HG02852 (cell line): ENCODE results near the gene AGBL1.

ENCODE experiments used
- ATAC-seq: cut with Tn5 transposase; IDR thresholded peaks from one replicate; pipeline ENCODE4 v1.9.1; 2021; ENCODE audit warnings: mild to moderate bottlenecking, moderate library complexity; ENCODE audit not compliant: unreplicated experiment

The AGBL1 gene

DNA sequence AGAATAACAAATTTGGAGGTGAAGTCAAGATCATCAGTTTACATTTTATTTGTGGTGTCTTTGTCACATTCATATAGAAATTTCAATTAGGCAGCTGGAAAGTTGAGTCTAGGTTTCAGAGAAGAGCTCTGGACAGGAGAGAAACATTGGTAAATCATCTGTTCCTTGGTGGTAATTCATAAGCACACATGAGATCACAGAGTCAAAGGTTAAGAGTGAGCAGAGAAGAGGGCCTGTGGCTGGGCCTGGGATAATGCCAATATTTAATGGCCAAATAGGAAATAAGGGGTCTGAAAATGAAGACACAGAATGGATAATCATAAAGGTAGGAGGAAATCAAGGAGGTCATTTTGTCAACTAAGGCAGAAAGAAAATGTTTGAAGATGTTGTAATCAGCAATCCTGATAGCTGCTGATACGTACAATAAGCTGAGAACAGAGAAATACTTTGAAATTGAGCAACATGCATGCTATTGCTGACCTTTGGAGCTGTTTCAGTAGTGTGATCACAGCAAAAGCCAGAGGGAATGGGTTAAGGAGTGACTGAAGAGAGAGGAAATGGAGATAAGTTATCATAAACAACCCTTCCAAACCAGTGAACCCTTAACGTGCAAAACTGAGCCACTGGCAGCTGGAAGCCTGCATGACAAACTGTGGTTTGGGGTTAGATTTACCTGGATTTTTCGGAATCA, 692.8 kb downstream of the AGBL1 start:
- no peak for ATAC-seq

DNA sequence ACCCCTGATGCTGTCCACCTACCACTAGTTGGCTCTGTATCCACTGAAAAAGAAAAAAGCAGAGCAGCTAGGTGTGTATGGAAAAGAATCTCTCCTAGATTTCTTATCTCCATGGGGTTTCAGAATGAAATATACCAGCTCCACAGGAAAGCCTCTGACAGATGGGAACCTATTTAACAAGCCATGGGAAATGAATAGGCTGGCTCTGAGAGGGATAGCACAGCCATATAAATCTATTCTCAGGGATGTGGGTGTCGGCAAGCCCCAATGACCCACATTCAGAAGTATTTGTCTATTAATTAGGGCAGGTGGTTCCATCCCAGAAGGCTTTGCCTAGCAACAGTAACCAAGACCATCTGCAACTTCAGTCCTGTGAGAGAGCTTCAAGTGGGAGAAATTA, 694.1 kb downstream of the AGBL1 start:
- ATAC-seq, result no peak

DNA sequence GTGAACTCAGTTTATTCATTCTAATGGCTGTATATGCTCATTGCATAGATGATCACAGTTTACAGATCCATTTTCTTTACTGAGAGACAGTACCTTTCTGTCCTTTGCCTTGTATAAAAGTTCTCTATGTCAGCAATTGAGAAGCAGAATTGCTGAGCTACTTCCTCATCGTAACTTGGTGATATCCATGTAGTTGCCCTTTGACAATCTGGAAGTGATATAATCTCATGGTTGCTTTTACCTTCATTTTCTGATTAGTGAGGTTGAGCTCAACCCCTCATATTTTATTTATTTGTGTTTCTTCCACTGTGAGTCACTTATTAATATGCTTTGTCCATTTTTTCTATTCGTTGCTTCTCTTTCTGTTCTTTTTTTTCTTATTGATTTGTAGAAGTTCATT, 696.5 kb downstream of the AGBL1 start:
- no peak for ATAC-seq

DNA sequence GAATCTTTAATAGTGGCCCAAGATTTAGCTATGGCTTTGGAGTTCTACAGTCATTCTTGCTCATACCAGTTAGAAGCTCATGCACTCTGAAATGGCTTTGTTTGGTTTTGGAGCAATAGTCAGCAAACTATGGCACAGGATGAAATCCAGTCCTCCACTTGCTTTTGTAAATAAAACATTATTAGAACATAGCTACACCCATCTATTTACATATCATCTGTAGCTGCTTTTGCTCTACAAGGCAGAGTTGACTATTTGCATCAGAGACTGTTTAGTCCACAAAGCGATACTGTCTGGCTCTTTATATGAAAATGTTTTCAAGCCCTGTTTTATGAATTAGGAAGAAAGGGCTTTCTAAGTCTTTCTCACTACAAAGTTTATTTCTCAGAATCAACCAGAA, 716.9 kb downstream of the AGBL1 start:
- no peak for ATAC-seq

DNA sequence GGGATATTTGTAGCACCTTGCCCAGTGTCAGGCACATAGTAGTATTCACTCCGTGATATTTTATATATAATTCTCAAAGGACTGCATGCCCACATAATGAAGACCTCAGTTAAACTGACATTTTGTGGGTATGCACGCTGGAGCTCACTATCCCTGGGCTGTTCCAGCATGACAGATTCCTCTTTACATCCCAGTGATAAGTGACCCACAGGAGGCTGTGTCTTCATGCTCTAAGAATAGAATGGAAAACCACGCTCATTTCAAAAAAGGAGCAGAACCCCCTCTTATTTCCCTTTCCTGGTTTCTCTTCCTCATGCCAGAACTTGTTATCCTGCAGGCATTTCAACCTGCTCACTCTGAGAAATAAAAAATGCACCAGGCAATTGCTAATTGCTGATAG, 717.5 kb downstream of the AGBL1 start:
- no peak for ATAC-seq

DNA sequence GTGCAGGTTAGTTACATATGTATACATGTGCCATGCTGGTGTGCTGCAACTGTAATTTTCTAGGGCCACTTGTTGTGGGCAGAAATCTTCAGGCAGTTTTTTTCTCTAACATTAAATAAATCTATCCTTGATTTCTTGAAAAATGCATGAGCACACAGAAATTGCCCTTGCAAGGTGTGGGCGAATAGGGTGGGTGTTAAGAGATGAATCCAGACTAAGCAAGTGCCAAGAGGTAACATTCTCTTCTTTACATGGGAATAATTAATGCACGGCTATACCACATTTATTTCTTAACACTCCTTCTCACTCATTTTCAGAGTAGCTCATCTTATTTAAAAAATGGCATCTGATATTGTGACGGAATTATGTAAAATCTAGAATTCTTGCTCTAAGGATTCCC, 719.6 kb downstream of the AGBL1 start:
- ATAC-seq, result no peak

DNA sequence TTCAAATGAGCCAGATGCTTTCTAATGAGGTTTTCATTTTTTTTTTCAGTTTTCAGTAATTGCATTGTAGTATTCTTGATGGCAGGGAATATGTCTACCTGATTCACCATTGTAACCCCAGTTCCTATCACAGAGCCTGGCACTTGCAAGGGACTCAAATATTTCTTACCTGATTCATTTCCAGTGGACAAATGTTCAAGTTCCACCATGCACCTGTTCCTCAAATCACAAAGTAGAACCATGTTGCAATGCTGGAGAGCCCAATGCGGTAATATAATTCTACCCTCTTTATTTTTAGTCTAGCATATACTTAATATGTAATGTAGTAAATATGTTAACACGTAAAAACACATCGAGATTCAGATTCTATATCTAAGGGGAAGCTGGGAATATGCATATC, 722.6 kb downstream of the AGBL1 start:
- ATAC-seq, result no peak

DNA sequence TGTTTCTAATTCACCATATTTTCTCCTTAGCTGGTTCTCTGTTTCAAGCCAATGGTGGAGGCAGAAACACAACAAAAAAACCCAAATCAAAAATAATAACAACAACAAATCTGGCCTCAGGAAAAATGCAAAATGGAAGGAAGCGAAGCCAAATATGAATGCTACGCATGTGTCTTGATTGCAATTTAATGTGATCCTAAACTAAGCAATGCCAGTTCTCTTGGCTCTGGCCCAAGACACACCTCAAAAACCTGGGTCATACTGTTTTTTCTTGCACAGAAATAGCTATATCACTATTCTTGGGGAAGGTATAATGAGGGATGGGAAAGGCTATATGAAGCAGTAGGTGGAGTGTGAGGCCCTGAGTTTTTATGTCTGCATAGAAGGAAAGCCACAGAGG, 724.7 kb downstream of the AGBL1 start:
- no peak for ATAC-seq

DNA sequence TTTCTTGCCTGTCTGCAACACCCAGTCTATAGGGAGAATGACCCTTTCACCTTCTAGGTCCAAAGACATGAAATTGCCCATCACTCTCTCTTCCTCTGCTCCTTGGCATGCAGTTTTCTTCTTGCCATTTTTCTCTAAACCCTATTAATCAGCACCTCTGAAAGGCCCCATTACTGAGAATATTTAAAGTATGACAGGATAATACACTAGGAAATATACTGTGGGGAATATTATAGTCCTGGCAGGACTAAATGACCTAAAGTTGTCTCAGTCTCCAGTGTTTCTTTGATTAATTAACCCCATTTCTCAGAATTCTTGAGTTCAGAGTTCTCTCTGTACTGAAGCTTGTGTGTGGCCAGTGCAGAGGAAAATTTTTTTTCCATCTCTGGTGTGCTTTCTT, 730.7 kb downstream of the AGBL1 start:
- no peak for ATAC-seq

DNA sequence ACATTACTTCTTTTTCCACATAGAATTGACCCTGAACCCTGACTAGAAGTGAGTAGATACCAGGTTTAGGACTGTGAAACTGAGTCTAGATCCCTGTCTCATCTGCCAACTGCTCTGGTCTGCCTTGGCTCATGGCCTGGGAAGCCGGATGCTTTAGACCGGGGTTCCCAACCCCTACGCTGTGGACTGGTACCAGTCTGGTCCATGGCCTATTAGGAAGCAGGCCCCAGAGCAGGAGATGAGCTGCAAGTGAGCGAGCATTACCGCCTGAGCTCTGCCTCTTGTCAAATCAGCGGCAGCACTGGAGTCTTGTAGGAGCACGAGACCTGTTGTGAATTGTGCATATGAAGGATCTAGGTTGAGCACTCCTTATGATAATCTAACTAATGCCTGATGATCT, 734.2 kb downstream of the AGBL1 start:
- no peak for ATAC-seq

DNA sequence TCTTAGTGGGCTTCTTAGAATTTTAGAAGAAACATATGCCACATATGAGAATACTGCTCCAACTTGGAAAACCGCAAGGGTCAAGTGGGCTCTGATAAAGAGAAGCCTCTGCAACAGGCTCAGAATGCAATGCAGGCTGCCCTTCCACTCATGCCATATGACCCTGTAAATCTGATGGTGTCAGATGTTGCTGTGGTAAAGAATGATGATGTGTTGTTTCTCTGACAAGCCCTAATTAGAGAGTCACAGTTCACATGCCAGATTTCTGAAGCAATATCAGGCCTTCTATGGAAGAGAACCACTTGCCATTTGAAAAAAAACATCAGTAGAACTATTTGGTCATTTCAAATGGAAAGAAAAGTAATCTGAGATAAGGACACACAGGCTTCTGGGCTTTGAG, 749.6 kb downstream of the AGBL1 start:
- no peak for ATAC-seq

DNA sequence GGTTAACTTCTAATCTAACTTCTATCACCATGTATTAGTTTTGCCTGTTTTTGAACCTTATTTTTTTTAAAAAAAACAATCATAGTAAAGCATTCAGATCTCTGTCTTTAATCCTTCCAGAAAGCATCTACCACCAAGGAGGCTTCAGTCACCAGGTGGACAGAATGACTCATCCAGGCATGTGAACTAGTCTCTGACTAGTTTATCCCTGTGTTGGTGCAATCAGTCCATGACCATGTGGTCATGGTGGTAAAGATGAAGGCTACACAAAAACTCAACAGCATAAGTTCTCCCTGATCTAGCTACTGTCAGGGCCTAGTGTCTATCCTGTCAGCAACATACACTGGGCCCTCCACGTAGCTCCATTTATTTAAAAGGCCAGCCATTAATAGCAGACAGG, 750.6 kb downstream of the AGBL1 start:
- no peak for ATAC-seq

DNA sequence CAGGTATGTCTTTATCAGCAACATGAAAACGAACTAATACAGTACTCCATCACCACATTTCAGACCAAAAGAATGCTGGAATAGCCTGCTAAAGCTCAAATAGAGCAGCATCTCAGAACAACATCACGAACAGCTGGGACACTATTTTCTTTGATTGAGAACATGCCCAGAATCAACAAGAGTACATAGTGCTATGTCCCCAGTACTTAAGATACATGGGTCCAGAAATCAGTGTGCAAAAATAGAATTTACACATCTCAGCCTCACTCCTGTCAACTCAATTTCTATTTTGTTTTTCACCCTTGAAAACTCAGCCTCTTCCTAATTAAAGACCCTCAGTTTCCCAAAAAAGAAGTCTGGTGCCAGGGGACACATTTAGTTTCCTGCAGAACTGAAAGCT, 753.9 kb downstream of the AGBL1 start:
- no peak for ATAC-seq

DNA sequence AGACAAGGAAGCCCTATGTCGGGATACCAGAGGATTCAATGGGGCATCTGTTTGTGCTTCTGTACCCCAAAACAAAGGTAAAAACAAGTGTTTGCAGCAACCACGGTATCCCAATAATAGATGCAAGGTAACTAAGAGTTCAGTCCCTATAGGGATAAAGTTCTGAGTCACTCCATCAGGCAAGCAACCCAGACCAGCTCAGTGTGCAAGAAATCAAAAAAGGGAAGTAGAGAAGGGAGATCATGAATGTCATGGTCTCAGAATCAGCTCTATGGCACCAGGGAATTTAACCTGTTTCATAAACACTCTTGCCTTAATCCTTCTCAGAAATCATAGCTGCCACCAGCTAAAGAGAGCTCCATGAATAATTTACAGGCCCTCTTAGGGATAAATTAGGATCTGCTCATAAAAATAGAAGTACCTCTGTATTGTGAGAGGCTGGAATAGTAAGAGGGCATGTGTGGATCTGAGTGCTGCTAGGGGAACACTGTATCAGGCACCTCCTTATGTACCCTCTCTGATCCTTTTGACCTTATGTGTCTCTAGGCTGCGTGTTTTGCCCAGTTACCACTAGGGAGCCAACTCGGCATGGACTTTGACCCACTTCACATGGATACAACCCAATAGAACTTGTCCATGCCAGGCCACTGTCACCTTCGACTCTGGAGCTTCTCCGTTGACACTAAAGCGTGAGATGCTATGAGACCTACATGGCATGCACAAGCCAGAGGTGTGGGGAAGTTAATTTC, 754.6 kb downstream of the AGBL1 start:
- ATAC-seq, result no peak

DNA sequence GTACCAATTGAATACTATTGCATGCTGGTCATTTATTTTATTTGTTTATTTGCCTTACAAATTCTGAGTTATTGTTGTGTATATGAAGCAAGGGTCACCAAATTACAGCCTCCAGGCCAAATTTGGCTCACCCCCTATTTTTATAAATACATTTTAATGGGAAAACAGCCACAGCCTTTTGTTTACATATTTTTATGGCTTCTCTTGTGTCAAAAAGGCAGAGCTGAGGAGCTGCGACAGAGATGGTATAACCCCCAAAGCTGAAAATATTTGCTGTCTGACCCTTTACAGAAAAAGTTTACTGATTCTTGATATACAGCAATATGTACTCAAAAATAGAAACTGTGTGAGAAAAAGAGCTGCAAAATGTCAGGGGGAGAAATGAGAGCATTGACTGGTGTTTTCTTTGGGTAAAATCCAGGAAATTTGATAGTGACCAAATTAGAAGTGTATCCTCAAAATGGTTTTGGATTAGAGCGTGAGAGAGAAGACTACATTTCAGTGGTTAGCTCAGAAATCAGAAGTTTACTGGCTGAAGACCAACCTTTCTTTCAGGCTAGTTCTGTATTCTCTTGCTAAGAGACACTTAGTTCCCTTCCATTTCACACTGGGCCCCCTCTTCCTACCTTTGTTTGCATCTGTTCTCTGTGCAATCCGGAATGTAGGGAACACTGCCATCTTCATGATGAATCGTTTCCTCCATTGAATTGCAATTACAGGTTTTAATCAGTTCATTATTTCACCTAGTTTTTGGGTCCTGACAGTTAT, 757.8 kb downstream of the AGBL1 start:
- ATAC-seq, result no peak

DNA sequence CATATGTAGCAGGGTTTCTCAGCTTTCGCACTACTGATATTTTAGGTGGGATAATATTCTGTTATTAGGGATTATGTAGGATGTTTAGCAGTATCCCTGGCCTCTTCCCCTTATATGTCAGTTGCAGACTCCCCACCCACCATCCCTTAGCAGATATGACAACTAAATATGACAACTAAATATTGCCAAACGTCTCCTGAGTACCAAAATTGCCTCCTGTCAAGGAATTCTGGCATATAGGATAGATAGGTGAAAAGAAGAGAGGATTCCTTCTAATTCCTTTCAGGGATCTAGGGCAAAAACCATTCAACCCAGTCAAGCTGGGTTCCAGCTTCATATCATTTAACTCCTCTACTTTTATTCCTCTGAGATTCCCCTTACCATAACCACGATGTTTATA, 759.8 kb downstream of the AGBL1 start:
- ATAC-seq, result no peak

DNA sequence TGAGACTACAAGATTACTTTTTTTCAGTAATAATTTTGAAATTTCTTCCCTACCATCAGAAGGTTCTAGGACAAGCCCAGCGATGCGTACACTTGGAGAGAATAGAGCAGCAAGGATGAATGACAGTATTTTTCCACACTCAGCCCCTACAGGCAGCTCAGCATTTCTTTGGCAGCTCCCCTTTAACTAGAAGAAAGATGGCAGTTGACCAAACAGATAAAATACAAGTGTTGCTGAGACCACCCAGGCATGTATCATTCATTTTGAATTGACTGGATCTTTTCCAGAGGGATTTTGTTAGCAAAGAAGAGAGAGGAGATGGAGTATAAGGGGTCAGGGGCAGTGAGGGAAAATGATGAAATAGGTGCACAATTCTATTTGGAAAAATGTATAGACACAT, 761.3 kb downstream of the AGBL1 start:
- ATAC-seq, result no peak

DNA sequence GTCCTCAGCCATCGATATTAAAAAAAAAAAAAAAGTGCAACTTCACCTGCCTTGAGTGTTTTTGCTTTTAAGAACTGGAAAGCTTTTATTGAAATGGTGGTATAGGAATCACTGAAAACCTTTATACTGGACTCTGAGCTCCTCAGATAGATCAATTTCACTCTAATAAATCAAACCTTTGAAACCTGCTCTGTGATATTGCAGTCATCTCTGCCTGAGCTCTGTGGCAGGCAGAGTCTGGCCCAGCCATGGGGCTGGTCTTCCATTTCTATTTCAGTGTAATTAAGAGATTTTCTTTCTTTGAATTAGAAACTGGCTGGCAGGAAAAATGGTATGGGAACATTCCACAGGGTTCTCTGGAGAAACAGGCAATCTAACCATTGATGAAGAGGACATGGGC, 762.5 kb downstream of the AGBL1 start:
- ATAC-seq, result no peak

DNA sequence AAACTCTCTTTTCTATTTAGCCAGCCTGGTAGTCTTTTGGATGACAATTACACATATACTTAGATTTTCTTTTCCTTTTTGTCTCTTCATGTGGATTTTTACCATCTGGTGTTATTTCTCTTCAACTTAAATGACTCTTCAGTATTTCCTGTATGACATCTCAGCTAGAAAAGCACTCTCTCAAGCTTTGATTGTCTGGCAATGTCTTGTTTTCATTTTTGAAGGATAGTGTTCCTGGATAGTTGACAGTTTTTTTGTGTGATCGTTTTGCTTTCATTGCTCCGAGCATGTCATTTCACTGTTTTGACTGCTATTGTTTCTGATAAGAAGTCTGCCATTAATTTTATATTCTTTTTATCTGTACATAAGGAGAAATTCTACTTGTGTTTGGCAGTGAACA, 766.4 kb downstream of the AGBL1 start:
- ATAC-seq, result no peak

DNA sequence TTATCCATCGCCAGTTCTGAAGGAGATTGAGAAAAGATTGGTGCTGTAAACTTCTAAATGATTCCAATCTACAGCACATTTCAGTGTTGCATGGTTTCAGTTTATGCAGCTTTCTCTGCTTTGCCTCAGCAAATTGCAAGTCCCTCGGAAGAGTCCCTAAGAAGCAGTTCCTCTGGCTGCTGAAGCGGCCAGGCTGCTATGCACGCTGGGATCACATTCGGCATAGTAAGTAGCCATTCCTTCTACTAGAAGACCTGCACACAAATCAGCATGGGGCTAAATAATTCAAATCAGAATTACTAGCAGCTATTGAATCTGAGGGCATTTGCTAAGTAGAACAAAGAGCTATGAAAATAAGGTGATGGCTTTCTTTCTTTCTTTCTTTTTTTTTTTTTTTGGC, 769.5 kb downstream of the AGBL1 start:
- ATAC-seq, result no peak

DNA sequence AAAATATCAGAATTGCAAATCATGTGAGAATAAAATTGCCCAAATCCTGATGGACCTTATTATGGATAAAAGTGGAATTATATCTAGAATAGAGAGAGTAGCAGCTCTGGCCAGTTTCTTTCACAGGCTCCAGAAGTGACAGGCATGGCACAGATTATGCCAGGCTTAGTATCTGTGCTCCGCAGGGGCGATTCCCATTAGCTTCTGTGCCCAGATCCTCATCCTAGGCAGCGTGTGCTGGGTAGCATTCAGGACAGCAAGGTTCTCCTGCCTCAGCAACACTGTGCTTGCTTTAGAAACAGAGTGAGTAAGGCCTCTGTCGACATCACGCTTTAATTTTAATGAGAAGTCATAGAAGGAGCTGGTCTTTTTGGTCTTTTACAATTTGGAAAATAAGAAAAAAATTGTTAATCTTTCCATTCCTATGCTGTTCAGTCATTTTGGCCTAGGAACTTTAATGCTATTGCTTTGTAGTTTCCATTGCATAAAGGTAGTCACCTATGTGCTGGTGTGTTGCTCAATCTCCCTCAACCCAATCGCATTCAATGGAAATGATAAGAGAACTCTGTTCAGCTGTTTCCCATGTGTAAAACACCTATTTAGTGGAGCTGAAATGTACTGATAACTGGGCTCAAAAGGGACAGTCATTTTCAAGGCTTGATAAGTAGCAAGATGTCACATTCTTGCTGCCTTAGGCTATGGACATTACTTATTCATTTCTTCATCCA, 770.1 kb downstream of the AGBL1 start:
- ATAC-seq, result no peak
